ENCODE results near the gene RABGAP1L. TPM values are rescaled to one million over a fixed set of nuclear protein-coding genes. Genes with fewer than 3 reads are reported as not detected.

RABGAP1L gene
- total and polyA plus RNA-seq, 2 of the 4 experiments (the other 2 are of a cell fraction), result 7.9 to 26.7 TPM

DNA sequence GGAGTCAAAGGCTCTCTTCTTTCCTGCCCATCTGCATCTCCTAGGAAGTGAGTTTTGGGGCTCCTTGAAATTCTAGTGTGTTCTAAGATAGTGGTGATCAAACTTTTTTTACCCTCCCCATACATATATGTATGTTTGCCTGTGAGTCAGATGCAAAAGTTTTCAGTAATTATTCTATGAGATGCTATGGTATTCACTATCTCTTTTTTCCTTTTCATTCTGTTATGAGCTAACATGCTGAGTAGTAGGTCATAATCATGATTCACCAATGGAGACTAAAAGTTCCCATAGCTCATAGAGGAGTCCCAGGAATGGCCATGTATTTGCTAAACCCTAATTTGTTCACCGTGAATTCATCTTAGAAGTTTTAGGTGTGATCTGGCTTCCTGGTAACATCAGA is 424.0 kb downstream of the RABGAP1L start:
- Histone ChIP-seq H3K27me3 (ENCODE audit: control insufficient read depth, insufficient read depth, low read length) (no peaks in the 10 kb centered on the region), H3K27ac (ENCODE audit: insufficient read depth, low read length) (no peak overlapping the region), H4K91ac (ENCODE audit: insufficient read depth, low read depth, low read length) (no peak overlapping the region), H3K4me2 (ENCODE audit: low read depth, low read length) (no peak overlapping the region), H3K36me3 (ENCODE audit: control insufficient read depth, insufficient read depth, low read length) (no peaks in the 10 kb centered on the region), H3K23ac (ENCODE audit: low read depth, low read length) (no peak overlapping the region), H3K4me1 (ENCODE audit: control insufficient read depth, insufficient read depth, low read length) (no peaks in the 10 kb centered on the region), H2BK20ac (ENCODE audit: low read depth, low read length) (no peak overlapping the region), H3K9me1 (ENCODE audit: insufficient read depth, low read length) (no peaks in the 10 kb centered on the region), H3K56ac (ENCODE audit: extremely low read depth, insufficient read depth, low read length) (no peak overlapping the region), H3K4me3 (ENCODE audit: insufficient read depth, low read depth, low read length) (no peak overlapping the region), H3K14ac (replicated peaks; ENCODE audit: low read depth, low read length) (no peak overlapping the region), H3K4ac (ENCODE audit: low read depth, low read length) (no peak overlapping the region), H2BK5ac (ENCODE audit: low read depth, low read length, poor library complexity, severe bottlenecking) (no peak overlapping the region), H4K8ac (ENCODE audit: low read depth in 2 of 2, low read length in 2 of 2) (no peak overlapping the region), H4K5ac (ENCODE audit: low read depth, low read length) (no peak overlapping the region), H3K9me3 (ENCODE audit: control insufficient read depth, insufficient read depth, low read length) (no peaks in the 10 kb centered on the region), H2AK5ac (ENCODE audit: low read depth, low read length) (no peak overlapping the region), H4K20me1 (ENCODE audit: insufficient read depth, low read length) (no peaks in the 10 kb centered on the region), H2AK9ac (replicated peaks; ENCODE audit: low read depth, low read length, poor library complexity) (no peak overlapping the region), H3K9ac (ENCODE audit: low read depth, low read length) (no peak overlapping the region), H2BK15ac (ENCODE audit: low read depth, low read length) (no peak overlapping the region), H3K18ac (ENCODE audit: low read depth, low read length) (no peak overlapping the region), H3K79me1 (ENCODE audit: low read depth in 1 of 2, low read length in 2 of 2) (no peaks in the 10 kb centered on the region; a peak in 1 of 4 replicates), H2BK120ac (ENCODE audit: low read depth, low read length) (no peak overlapping the region), H2AFZ (replicated peaks; ENCODE audit: low read length, poor library complexity) (no peak overlapping the region)
- DNase-seq (no peak), ATAC-seq (ENCODE audit: low read depth) (no peak)
- no CpG with 5 or more reads among the region's 1 CpG for WGBS, 2 experiments (ENCODE audit: extremely low coverage in 2 of 2, insufficient read length in 1 of 2)
- dilution Hi-C loops (cut with HindIII; ENCODE audit: low sequenced_read_pairs, unreplicated experiment), result no loop called here
- in situ Hi-C loops (cut with MboI; ENCODE audit: low sequenced_read_pairs), result no loop called here
- CTCF ChIA-PET, result no interaction called here
- TF ChIP-seq BHLHE40 (IDR thresholded peaks at IDR 0.05; ENCODE audit: low read depth, low read length) (no peak), RCOR1 (IDR thresholded peaks at IDR 0.05; ENCODE audit: insufficient replicate concordance, low read length) (no peak), POLR2A (IDR thresholded peaks at IDR 0.05; ENCODE audit: low read depth, low read length) (no peak), RFX5 (IDR thresholded peaks at IDR 0.05; ENCODE audit: low read depth, low read length) (no peak), RAD21 (IDR thresholded peaks at IDR 0.05; ENCODE audit: low read length) (no peak), MAFK (IDR thresholded peaks at IDR 0.05; ENCODE audit: low read depth, low read length) (no peak), FOS (IDR thresholded peaks at IDR 0.05; ENCODE audit: low read depth, low read length) (no peak), CEBPB (IDR thresholded peaks at IDR 0.05; ENCODE audit: low read depth, low read length) (no peak), SMC3 (IDR thresholded peaks at IDR 0.05; ENCODE audit: low read depth, low read length) (no peak), NFE2L2 (IDR thresholded peaks at IDR 0.05; ENCODE audit: low read depth, low read length) (no peak), MAZ (IDR thresholded peaks at IDR 0.05; ENCODE audit: borderline replicate concordance, low read depth, low read length) (no peak), CHD1 (IDR thresholded peaks at IDR 0.05; ENCODE audit: low read depth, low read length) (no peak), MXI1 (IDR thresholded peaks at IDR 0.05; ENCODE audit: borderline replicate concordance, low read depth, low read length) (no peak)
- TF ChIP-seq, protein P1, sequence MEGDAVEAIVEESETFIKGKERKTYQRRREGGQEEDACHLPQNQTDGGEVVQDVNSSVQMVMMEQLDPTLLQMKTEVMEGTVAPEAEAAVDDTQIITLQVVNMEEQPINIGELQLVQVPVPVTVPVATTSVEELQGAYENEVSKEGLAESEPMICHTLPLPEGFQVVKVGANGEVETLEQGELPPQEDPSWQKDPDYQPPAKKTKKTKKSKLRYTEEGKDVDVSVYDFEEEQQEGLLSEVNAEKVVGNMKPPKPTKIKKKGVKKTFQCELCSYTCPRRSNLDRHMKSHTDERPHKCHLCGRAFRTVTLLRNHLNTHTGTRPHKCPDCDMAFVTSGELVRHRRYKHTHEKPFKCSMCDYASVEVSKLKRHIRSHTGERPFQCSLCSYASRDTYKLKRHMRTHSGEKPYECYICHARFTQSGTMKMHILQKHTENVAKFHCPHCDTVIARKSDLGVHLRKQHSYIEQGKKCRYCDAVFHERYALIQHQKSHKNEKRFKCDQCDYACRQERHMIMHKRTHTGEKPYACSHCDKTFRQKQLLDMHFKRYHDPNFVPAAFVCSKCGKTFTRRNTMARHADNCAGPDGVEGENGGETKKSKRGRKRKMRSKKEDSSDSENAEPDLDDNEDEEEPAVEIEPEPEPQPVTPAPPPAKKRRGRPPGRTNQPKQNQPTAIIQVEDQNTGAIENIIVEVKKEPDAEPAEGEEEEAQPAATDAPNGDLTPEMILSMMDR (conservative IDR thresholded peaks at IDR 0.05; ENCODE audit: low read depth, low read length), result no peak
- TF ChIP-seq, protein P2, sequence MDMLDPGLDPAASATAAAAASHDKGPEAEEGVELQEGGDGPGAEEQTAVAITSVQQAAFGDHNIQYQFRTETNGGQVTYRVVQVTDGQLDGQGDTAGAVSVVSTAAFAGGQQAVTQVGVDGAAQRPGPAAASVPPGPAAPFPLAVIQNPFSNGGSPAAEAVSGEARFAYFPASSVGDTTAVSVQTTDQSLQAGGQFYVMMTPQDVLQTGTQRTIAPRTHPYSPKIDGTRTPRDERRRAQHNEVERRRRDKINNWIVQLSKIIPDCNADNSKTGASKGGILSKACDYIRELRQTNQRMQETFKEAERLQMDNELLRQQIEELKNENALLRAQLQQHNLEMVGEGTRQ (IDR thresholded peaks at IDR 0.05; ENCODE audit: low read depth, low read length), result no peak
- TF ChIP-seq, protein P3, sequence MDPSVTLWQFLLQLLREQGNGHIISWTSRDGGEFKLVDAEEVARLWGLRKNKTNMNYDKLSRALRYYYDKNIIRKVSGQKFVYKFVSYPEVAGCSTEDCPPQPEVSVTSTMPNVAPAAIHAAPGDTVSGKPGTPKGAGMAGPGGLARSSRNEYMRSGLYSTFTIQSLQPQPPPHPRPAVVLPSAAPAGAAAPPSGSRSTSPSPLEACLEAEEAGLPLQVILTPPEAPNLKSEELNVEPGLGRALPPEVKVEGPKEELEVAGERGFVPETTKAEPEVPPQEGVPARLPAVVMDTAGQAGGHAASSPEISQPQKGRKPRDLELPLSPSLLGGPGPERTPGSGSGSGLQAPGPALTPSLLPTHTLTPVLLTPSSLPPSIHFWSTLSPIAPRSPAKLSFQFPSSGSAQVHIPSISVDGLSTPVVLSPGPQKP (IDR thresholded peaks at IDR 0.05; ENCODE audit: borderline replicate concordance, low read depth, low read length), result no peak
- intact Hi-C loops (cut with micrococcal nuclease), result no loop called here
- POLR2A ChIA-PET (ENCODE audit: unreplicated experiment), result no interaction called here
- BruUV-seq (replicated peaks), result no TSS peak
